Midbrain (tissue), 1 donor: ENCODE data around the gene GRIA4.

Experiments
- DNase-seq: peaks from one replicate; lab custom pipeline; 2025; lab: John Stamatoyannopoulos, UW

Gene GRIA4

GRCh38 chr11:105918600-105918999, 308.7 kb downstream of the GRIA4 start:
- DNase-seq = no peak

- no peak for DNase-seq
Measured at GRCh38 chr11:105923252-105923651, 313.4 kb downstream of the GRIA4 start.

- DNase-seq = no peak
Measured at GRCh38 chr11:105923807-105924206, 313.9 kb downstream of the GRIA4 start.

- DNase-seq = no peak
Measured at GRCh38 chr11:105929084-105929955, 319.4 kb downstream of the GRIA4 start.

- no peak for DNase-seq
Measured at GRCh38 chr11:105933695-105934094, 323.8 kb downstream of the GRIA4 start.

GRCh38 chr11:105935791-105936190, 325.9 kb downstream of the GRIA4 start:
- peak; percentile 40 for DNase-seq

GRCh38 chr11:105937331-105937730, 327.5 kb downstream of the GRIA4 start:
- DNase-seq = no peak

- DNase-seq = peak; percentile 31
Measured at GRCh38 chr11:105937738-105938137, 327.9 kb downstream of the GRIA4 start.

- no peak for DNase-seq
Measured at GRCh38 chr11:105942921-105943320, 333.0 kb downstream of the GRIA4 start.

- no peak for DNase-seq
Measured at GRCh38 chr11:105948918-105949590, 339.2 kb downstream of the GRIA4 start.

- DNase-seq = no peak
Measured at GRCh38 chr11:105953886-105954285, 344.0 kb downstream of the GRIA4 start.

- no peak for DNase-seq
Measured at GRCh38 chr11:105960252-105961245, 350.7 kb downstream of the GRIA4 start.

GRCh38 chr11:105968021-105968697, 358.3 kb downstream of the GRIA4 start:
- DNase-seq = no peak

- no peak for DNase-seq
Measured at GRCh38 chr11:105969756-105970155, 359.9 kb downstream of the GRIA4 start.

GRCh38 chr11:105975128-105975527, 365.3 kb downstream of the GRIA4 start:
- no peak for DNase-seq

GRCh38 chr11:105979997-105980703, 370.3 kb downstream of the GRIA4 start:
- DNase-seq = no peak

GRCh38 chr11:105986554-105986953, 376.7 kb downstream of the GRIA4 start:
- DNase-seq = no peak

- DNase-seq = no peak
Measured at GRCh38 chr11:105988197-105988596, 378.3 kb downstream of the GRIA4 start.

- no peak for DNase-seq
Measured at GRCh38 chr11:105989124-105989523, 379.3 kb downstream of the GRIA4 start.

- DNase-seq = no peak
Measured at GRCh38 chr11:105991888-105992287, 382.0 kb downstream of the GRIA4 start.
